NCI-H187 (cell line): ENCODE measurements around the gene ZBTB7B.

ENCODE experiments used
- DNase-seq, 2 experiments: peaks; one replicate each; lab custom pipeline; 2025; lab: John Stamatoyannopoulos, UW

Gene ZBTB7B

DNA sequence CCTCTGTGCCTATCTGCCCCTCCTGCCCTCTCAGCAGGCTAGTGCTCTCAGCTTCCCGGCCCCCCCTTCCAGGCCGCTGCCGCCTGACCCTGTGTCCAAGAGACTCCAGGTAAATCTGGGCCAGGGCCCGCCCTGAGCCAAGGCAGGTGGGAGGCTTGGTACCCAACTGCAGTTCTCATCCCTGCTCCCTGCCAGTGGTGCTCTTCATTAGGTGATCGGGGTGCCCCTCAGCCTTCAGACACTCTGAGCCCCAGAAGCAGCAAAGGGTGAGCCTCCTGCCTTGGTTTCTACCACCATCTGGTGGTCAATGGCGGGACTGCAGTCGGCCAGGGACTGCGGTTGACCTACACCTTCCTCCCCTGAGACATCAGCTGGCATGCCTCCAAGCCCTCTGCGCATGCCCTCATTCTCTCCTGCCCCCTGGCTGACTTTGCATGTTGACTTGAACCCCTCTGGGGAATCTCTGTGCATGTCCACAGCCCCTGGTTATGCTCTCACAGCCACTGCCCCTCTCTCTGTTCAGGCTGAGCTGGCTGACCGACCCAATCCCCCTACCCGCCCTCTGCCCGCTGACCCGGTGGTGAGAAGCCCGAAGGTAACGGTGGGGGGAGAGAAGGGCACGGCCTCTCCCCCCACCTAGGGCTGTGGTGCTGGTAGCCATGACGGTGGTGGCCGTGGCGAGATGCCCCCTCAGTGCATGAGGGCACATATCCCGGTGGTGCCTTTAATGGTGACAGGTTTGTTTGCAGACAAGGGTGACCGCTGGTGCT, 59.0 kb downstream of the ZBTB7B start:
- peak; percentile 97 to 100 for DNase-seq

- DNase-seq: no peak
These were observed 59.6 kb downstream of the ZBTB7B start for GRCh38 chr1:155062151-155062686.

DNA sequence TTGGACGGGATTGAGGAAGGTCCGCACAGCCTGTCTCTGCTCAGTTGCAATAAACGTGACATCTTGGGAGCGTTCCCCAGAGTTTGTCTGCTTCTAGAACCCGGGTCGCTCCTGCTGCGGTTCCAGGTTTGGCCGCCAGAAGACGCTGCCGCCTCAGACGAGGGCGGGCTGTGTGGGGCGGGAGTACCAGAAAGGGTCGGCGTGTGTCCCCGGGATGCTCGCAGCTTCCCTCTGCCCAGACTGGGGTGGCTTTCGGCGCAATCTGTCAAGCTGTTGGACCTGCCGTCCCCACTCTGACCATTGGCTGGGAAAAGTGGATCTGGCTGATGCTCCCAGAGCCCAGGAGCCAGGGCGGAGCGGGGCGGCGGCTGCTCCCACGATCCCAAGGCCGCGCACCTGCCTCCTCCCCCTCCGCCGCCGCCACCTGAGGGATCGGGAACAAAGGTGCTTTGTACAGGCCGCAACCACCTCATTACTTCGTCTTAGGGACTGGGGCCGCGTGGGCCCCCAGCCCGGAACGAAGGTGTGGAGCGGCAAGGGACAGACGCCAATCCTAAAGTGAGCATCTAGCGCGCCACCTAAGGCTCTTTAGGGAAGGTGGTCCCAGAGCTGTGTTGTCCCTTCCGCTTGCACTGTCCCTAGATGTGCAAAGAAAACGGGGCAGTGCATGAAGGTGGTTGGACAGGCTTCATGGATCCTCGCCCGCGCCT, 60.3 kb downstream of the ZBTB7B start:
- DNase-seq: no peak

GRCh38 chr1:155063550-155064110, 61.0 kb downstream of the ZBTB7B start, which contains the start of gene EFNA4:
Gene EFNA4, plus strand, starts transcription at chr1:155063740. Its CDS starts 84 bp downstream, at chr1:155063824.
- DNase-seq: peak in 1 of 2 experiments; percentile 35

GRCh38 chr1:155064111-155064831, 61.7 kb downstream of the ZBTB7B start:
- no peak for DNase-seq

- no peak for DNase-seq
These were observed 62.3 kb downstream of the ZBTB7B start for GRCh38 chr1:155064832-155065429.

GRCh38 chr1:155066777-155067176, 64.2 kb downstream of the ZBTB7B start:
- DNase-seq: no peak
